ENCODE results near the gene MRPL57. TPM values are rescaled to one million over a fixed set of nuclear protein-coding genes. Genes with fewer than 3 reads are reported as not detected.

Gene MRPL57
- total RNA-seq, 1 donor from 2014 or later: 12.3 TPM

Other genes starting within 250 kb of the MRPL57 start
- gene LATS2, start 115.1 kb upstream of the MRPL57 start, total RNA-seq: 11.6 TPM
- 86.3 TPM for gene SAP18, start 36.5 kb upstream of the MRPL57 start, total RNA-seq
- 0.18 TPM for gene SKA3, start 106 bp upstream of the MRPL57 start, total RNA-seq